ENCODE data around the gene C22orf31. TPM values are rescaled to one million over a fixed set of nuclear protein-coding genes. Genes with fewer than 3 reads are reported as not detected.

C22orf31 gene
- total RNA-seq, 1 experiment from 2014 or later, result not detected

GRCh38 chr22:29050457-29050856 lies 11.2 kb downstream of the C22orf31 start:
- BruUV-seq (replicated peaks), result no TSS peak

GRCh38 chr22:29049655-29050263 lies 11.9 kb downstream of the C22orf31 start:
- no peak for DNase-seq
- intact Hi-C loops (cut with micrococcal nuclease; ENCODE audit: unreplicated experiment), result no loop called here
- Mint-ChIP-seq H3K9me3 (ENCODE audit: low read depth, unreplicated experiment) (no peaks in the 10 kb centered on the region), H3K4me1 (ENCODE audit: low read depth, unreplicated experiment) (peaks cover 6% of the 10 kb centered on the region), H3K27me3 (ENCODE audit: unreplicated experiment) (no peaks in the 10 kb centered on the region), H3K27ac (ENCODE audit: unreplicated experiment) (no peak overlapping the region), H3K4me3 (ENCODE audit: low read depth, unreplicated experiment) (no peak overlapping the region), H3K36me3 (ENCODE audit: insufficient read depth, unreplicated experiment) (peaks cover 54% of the 10 kb centered on the region)
- no peak for TF ChIP-seq CTCF (IDR thresholded peaks at IDR 0.05; ENCODE audit: unreplicated experiment)
- no TSS peak for BruUV-seq (replicated peaks)
- CTCF ChIA-PET, result interaction anchor here (0.5 kb wide), 1 partner anchor 247 kb away, joined by 3 read pairs; no protein-coding TSS in a partner anchor

More at GRCh38 chr22:29050457-29050856, 11.2 kb downstream of the C22orf31 start:
- no peak for TF ChIP-seq CTCF (IDR thresholded peaks at IDR 0.05; ENCODE audit: unreplicated experiment)
- Mint-ChIP-seq H3K27me3 (ENCODE audit: unreplicated experiment) (no peaks in the 10 kb centered on the region), H3K9me3 (ENCODE audit: low read depth, unreplicated experiment) (no peaks in the 10 kb centered on the region), H3K4me3 (ENCODE audit: low read depth, unreplicated experiment) (no peak overlapping the region), H3K4me1 (ENCODE audit: low read depth, unreplicated experiment) (peaks cover 5% of the 10 kb centered on the region), H3K36me3 (ENCODE audit: insufficient read depth, unreplicated experiment) (peaks cover 48% of the 10 kb centered on the region), H3K27ac (ENCODE audit: unreplicated experiment) (no peak overlapping the region)
- CTCF ChIA-PET, result no interaction called here
- DNase-seq, result no peak
- intact Hi-C loops (cut with micrococcal nuclease; ENCODE audit: unreplicated experiment), result no loop called here

GRCh38 chr22:29048822-29049654 lies 12.6 kb downstream of the C22orf31 start:
- peaks cover 59% of the 10 kb centered on the region for H3K36me3 Mint-ChIP-seq (ENCODE audit: insufficient read depth, unreplicated experiment)
- H3K27ac Mint-ChIP-seq (ENCODE audit: unreplicated experiment), result no peak overlapping the region
- CTCF ChIA-PET, result interaction anchor here (0.5 kb wide), 1 partner anchor 39 kb away, joined by 3 read pairs; no protein-coding TSS in a partner anchor
- intact Hi-C loops (cut with micrococcal nuclease; ENCODE audit: unreplicated experiment), result no loop called here
- BruUV-seq (replicated peaks), result no TSS peak
- DNase-seq, result no peak
- no peak overlapping the region for H3K4me3 Mint-ChIP-seq (ENCODE audit: low read depth, unreplicated experiment)
- no peaks in the 10 kb centered on the region for H3K27me3 Mint-ChIP-seq (ENCODE audit: unreplicated experiment)
- no peak for TF ChIP-seq CTCF (IDR thresholded peaks at IDR 0.05; ENCODE audit: unreplicated experiment)
- H3K4me1 Mint-ChIP-seq (ENCODE audit: low read depth, unreplicated experiment), result peaks cover 14% of the 10 kb centered on the region
- no peaks in the 10 kb centered on the region for H3K9me3 Mint-ChIP-seq (ENCODE audit: low read depth, unreplicated experiment)

- H3K27me3 Mint-ChIP-seq (ENCODE audit: unreplicated experiment), result no peaks in the 10 kb centered on the region
- no peaks in the 10 kb centered on the region for H3K9me3 Mint-ChIP-seq (ENCODE audit: low read depth, unreplicated experiment)
- no TSS peak for BruUV-seq (replicated peaks)
- H3K4me3 Mint-ChIP-seq (ENCODE audit: low read depth, unreplicated experiment), result peak overlapping the region; percentile 0
- H3K27ac Mint-ChIP-seq (ENCODE audit: unreplicated experiment), result peak overlapping the region; percentile 59
- peaks cover 45% of the 10 kb centered on the region for H3K36me3 Mint-ChIP-seq (ENCODE audit: insufficient read depth, unreplicated experiment)
- CTCF ChIA-PET, result interaction anchor here (1.2 to 1.3 kb wide), 2 partner anchors 14 to 189 kb away, joined by 3 to 4 read pairs; no protein-coding TSS in a partner anchor
- no peak for TF ChIP-seq CTCF (IDR thresholded peaks at IDR 0.05; ENCODE audit: unreplicated experiment)
- intact Hi-C loops (cut with micrococcal nuclease; ENCODE audit: unreplicated experiment), result no loop called here
- peaks cover 31% of the 10 kb centered on the region for H3K4me1 Mint-ChIP-seq (ENCODE audit: low read depth, unreplicated experiment)
- no peak for DNase-seq
Observed at GRCh38 chr22:29044657-29045176, 16.9 kb downstream of the C22orf31 start.

All from Calu3 (cell line).